Esophagus muscularis mucosa (tissue), 4 donors: ENCODE data around the gene DCAF4L1.

Experiments
- EP300 ChIP-seq: sonication (generic); formaldehyde crosslinking; IDR thresholded peaks from one replicate; pipeline ENCODE4 v1.6.1; 2017; ENCODE audit warnings: antibody characterized with exemption
- POLR2A ChIP-seq: fragments of 450-650 bp; IDR thresholded peaks from one replicate; pipeline ENCODE4 v1.6.1; 2017; ENCODE audit warnings: antibody characterized with exemption, moderate library complexity, mild to moderate bottlenecking, low read depth
- POLR2AphosphoS5 ChIP-seq, 2 donors: sonication (generic); formaldehyde crosslinking; IDR thresholded peaks; one replicate each; pipeline ENCODE4 v1.6.1; 2017; ENCODE audit warnings: antibody characterized with exemption in 2 of 2
- TF ChIP-seq, protein P1 (sequence below), 3 experiments: fragments of 200-600 bp in 2 of 3; fragments of 450-650 bp in 1 of 3; sonication (generic) in 2 of 3; IDR thresholded peaks; one replicate each; pipeline ENCODE4 v1.5.1; 2017 to 2019; ENCODE audit warnings: antibody characterized with exemption in 3 of 3, mild to moderate bottlenecking in 2 of 3, moderate library complexity in 1 of 3

DNA sequence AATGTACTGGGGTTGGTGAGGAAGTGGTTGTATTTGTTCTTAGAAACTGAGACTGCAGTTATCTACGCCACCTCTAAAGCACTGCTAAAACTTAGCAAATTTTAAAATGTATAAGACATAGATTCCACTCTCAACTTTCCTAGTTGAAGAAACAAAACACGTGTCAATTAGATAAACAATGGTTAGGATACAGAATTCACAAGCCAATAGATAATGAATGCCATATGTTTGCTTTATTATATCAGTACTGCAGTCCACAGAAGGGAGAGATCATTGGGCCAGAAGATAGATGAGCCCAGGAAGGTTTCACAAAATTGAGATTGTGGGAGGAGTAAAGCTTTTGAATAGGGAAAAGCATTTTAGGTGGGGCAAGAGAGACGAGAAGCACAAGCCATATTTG lies 32.0 kb upstream of the DCAF4L1 start:
- no peak for TF ChIP-seq POLR2AphosphoS5 (IDR thresholded peaks at IDR 0.05)
- TF ChIP-seq, protein P1, sequence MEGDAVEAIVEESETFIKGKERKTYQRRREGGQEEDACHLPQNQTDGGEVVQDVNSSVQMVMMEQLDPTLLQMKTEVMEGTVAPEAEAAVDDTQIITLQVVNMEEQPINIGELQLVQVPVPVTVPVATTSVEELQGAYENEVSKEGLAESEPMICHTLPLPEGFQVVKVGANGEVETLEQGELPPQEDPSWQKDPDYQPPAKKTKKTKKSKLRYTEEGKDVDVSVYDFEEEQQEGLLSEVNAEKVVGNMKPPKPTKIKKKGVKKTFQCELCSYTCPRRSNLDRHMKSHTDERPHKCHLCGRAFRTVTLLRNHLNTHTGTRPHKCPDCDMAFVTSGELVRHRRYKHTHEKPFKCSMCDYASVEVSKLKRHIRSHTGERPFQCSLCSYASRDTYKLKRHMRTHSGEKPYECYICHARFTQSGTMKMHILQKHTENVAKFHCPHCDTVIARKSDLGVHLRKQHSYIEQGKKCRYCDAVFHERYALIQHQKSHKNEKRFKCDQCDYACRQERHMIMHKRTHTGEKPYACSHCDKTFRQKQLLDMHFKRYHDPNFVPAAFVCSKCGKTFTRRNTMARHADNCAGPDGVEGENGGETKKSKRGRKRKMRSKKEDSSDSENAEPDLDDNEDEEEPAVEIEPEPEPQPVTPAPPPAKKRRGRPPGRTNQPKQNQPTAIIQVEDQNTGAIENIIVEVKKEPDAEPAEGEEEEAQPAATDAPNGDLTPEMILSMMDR (IDR thresholded peaks at IDR 0.05), result no peak
- no peak for TF ChIP-seq POLR2A
- no peak for TF ChIP-seq EP300
